Activated CD4-positive, alpha-beta T cell treated with anti-CD3 and anti-CD28 coated beads for 1 hour (primary cell): Measurements from ENCODE around the gene FNIP2.
"Not testable (repeated sequence)": the region's sequence is repeated elsewhere in the genome, so short reads cannot be mapped to it uniquely, and the experiment has no call there.

Experiments
- DNase-seq: peaks from one replicate; pipeline ENCODE4 v3.0.0-alpha.2; 2020

FNIP2 gene

DNA sequence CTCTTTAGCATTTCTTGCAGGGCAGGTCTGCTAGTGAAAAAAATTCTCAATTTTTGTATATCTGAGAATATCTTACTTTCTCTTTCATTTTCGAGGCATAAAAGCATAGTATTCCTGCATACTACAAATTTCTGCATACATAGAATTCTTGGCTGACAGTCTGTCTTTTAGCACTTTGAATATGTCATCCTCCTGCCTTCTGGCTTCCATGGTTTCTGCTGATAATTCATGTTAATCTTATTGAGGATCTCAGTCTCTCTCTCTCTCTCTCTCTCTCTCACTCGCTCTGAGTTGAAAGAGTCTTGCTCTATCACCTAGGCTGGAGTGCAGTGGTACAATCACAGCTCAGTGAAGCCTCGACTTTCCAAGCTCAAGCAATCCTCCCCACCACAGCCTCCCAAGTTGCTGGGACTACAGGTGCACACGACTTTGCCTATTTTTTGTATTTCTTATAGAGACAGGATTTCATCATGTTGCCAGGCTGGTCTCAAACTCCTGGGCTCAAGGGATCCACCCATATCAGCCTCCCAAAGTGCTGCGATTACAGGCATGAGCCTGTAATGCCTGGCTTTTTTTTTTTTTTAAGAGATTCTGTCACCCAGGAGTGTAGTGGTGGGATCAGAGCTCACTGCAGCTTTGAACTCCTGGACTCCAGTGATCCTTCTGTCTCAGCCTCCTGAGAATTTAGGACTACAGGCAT lies 161.3 kb downstream of the FNIP2 start:
- DNase-seq = no peak

DNA sequence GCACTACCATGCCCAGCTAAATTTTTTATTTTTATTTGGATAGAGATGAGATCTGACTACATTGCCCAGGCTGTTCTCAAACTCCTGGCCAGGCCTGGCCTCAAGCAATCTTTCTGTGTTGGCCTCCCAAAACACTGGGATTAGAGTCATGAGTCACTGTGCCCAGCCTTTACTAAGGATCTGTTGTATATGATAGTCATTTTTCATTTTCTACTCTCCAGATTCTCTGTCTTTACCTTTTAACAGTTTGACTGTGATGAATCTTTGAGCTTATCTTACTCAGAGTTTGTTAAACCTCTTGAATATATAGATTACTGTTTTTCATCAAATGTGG lies 161.8 kb downstream of the FNIP2 start:
- DNase-seq = no peak

- DNase-seq = no peak
Observed at GRCh38 chr4:158933236-158933635, 164.4 kb downstream of the FNIP2 start.

- no peak for DNase-seq
Observed at GRCh38 chr4:158934996-158935669, 166.3 kb downstream of the FNIP2 start.

- DNase-seq = no peak
Observed at GRCh38 chr4:158936238-158936637, 167.4 kb downstream of the FNIP2 start.

DNA sequence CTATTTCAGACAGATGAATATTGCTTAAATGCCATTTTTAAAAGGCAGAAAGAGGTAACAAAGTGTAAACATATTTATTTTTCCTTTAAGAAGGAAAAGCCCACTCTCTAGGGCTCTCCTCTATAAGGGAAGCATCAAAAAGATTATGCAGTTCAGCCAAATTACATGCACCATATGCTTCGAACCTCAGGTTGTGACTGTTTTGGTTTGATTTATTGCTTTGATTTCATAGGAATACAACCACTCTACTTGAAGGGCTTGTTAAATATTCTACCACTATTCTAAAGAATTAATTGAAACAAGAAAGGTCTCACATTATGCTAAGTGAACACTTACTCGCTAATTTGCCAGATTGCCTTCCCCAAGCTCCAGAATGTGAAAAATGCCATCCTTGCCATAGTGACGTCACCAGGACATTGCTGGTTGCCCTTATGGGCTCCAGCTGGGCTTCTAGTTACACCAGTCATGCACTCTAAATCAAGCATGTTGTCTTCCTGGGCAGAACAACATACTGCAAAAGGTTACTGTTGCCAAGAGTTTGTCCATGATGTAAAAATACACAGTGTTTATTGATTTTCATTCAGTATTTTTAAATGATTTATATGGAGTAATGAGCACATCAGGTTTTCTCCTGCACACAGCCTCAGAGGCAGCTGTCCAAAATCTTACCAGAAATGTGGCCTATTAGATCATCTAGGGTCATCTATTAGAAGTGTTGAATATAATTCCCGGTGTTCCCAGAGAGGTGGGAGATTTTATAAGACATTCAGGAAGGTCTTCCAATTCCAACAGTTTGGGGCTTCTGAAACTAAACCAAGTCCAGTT lies 169.6 kb downstream of the FNIP2 start:
- no peak for DNase-seq

DNA sequence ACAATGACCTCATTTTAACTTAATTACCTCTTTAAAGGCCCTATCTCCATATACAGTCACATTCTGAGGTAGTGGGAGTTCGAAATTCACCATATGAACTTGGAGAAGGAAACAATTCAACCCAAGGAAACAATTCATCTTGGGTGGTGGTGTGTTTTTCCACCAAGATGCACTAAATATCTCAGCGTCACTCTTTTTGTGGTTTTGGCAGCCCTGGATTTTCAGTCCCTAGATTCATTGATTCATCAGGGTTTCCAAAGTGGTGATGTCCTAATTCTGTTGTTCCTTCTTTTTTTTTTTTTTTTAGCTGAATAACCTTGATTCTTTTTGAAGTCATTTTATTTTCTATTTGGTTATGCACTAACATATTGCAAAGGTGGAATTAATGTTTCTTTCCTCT lies 171.4 kb downstream of the FNIP2 start:
- no peak for DNase-seq

DNA sequence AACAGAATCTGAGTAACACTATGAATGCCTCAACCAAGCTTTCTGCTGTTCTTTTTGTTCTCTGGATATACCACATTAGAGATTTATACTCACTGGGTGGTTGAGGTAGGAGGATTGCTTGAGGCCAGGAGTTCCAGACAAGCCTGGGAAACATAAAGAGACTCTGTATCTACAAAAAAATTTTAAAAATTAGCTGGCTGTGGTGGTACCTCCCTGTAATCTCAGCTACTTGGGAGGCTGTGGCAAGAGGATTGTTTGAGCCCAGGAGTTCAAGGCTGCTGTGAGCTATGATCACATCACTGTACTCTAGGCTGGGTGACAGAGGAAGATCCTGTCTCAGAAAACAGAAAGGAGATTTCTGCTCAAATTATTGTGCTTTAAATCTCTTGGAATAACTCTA lies 172.5 kb downstream of the FNIP2 start:
- DNase-seq = no peak

DNA sequence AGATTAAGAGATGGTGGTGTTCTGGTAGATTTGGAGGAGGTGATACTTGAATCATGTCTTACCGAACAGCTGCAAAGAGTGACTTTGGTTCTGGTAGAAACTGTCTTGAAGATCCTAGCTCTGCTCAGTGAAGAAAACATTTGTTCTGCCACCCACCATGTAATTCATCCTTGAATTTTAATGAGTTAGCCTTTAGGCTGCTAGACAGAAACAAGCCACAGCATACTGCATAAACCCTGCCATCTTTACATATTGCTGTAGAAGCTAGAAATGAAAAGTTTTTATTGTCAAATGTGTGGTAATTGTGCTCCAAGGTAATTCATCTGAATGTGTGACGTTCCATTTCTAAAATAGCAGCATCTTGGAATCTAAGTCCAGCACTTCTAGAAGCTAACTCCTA lies 173.1 kb downstream of the FNIP2 start:
- no peak for DNase-seq

DNA sequence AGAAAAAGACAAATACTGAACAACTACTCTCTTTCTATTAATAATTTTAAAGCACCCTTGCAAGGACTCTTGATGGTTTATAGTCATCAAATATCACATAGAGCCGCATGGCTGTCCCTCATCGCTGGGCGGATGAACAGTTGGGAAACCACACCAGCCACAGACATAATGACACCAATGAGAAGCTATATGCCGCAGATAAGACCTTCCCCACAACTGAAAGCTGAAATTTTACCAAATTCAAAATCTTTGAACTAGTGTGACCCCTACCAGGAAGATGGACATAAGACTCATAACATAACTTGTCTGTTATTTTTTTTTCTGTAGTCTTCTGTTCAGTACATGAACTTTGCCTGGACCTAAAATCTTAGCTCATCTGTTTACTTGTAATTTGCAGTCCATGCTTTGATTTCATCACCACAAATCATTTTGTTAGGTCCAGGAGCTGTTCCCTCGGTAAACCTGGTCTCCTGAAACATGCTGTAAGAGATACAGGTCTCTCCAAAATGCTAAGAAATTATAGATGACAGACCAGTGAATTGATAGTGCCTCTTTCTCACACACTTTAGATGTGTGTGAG lies 176.8 kb downstream of the FNIP2 start:
- no peak for DNase-seq

GRCh38 chr4:158946825-158947224 lies 178.0 kb downstream of the FNIP2 start:
- DNase-seq = no peak

- no peak for DNase-seq
Observed at GRCh38 chr4:158948071-158948470, 179.2 kb downstream of the FNIP2 start.

DNA sequence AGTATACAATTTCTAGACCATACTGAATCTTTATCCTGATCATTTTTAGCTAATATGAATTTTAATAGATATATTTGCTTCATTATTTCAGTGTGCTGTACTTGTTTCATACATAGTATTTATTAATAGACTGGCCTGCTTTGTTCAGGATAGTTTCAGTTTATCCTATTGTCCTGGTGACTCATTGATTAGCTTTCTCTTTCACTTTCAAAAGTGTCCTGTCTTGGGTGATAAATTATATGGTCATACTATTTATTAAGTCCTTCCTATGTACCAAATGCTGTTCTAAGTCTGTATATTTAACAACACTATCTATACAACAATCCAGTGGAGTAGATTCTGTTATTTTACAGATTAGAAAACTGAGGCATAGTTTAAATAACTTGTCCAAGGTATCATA lies 180.3 kb downstream of the FNIP2 start:
- DNase-seq = no peak

DNA sequence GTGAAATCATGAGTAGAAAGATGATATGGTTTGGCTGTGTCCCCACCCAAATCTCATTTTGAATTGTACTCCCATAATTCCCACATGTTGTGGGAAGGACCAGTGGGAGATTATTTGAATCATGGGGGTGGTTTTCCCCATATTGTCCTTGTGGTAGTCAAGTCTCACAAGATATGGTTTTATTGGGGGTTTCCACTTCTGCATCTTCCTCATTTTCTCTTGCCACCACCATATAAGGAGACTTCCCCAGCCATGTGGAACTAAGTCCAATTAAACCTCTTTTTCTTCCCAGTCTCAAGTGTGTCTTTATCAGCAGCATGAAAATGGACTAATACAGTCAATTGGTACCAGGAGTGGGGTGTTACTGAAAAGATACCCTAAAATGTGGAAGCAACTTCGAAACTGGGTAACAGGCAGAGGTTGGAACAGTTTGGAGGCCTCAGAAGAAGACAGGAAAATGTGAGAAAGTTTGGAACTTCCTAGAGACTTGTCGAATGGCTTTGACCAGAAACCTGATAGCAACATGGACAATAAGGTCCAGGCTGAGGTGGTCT lies 183.5 kb downstream of the FNIP2 start:
- DNase-seq = not testable (repeated sequence)

GRCh38 chr4:158956345-158956744 lies 187.5 kb downstream of the FNIP2 start:
- DNase-seq = not testable (repeated sequence)

DNA sequence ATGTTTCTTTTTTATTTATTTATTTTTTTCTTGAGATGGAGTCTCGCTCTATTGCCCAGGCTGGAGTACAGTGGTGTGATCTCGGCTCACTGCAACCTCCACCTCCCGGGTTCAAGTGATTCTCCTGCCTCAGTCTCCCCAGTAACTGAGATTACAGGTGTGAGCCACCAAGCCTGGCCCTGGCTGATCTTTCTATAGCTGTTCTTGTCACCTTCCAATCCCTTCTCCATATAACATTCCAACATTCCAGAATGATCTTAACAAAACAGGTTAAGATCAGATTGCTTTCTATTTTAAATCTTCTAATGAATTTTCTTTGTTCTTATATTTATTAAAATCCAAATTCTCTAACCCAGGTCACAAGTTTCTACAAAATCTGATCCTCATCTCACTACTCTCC lies 188.1 kb downstream of the FNIP2 start:
- not testable (repeated sequence) for DNase-seq
